ENCODE results near the gene ANKS6. TPM values are rescaled to one million over a fixed set of nuclear protein-coding genes. Genes with fewer than 3 reads are reported as not detected.

The ANKS6 gene
- total and polyA plus RNA-seq, 2 of the 4 experiments (the other 2 are of a cell fraction) = 9.0 to 23.6 TPM

DNA sequence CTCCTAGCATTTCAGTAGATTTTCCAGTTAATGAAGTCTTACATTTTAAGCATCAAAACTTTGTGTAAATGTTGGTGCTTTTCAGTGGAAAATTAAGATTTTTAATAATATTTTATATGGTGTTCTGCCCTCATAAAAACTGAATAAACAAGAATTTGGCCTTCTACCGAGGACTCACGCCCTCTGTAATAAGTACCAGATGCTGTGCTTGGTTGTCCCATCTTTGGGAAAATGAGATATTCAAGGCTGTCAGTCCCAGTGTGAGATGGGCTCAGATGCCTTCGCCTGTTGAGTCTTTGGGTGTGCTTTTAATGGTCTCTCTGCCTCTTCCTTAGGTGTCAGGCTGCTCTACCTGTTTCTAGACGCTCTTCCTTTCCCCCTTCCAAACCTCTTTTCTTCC, 39.9 kb upstream of the ANKS6 start:
- intact Hi-C loops (cut with micrococcal nuclease) (no loop called here), dilution Hi-C loops (cut with HindIII; ENCODE audit: low sequenced_read_pairs, unreplicated experiment) (loop anchor here (25.0 kb wide), 1 partner anchor 301 kb away; no protein-coding TSS in a partner anchor), in situ Hi-C loops (cut with MboI; ENCODE audit: low sequenced_read_pairs) (no loop called here)
- Histone ChIP-seq H3K9me3 (ENCODE audit: control insufficient read depth, insufficient read depth, low read length) (no peaks in the 10 kb centered on the region), H3K23ac (ENCODE audit: low read depth, low read length) (no peak overlapping the region), H3K4me2 (ENCODE audit: low read depth, low read length) (no peak overlapping the region), H3K27me3 (ENCODE audit: control insufficient read depth, insufficient read depth, low read length) (no peaks in the 10 kb centered on the region), H3K36me3 (ENCODE audit: control insufficient read depth, insufficient read depth, low read length) (no peaks in the 10 kb centered on the region), H2BK5ac (ENCODE audit: low read depth, low read length, poor library complexity, severe bottlenecking) (no peak overlapping the region), H2AK9ac (replicated peaks; ENCODE audit: low read depth, low read length, poor library complexity) (no peak overlapping the region), H3K18ac (ENCODE audit: low read depth, low read length) (no peak overlapping the region), H4K8ac (ENCODE audit: low read depth in 2 of 2, low read length in 2 of 2) (no peak overlapping the region), H3K56ac (ENCODE audit: extremely low read depth, insufficient read depth, low read length) (no peak overlapping the region), H3K4ac (ENCODE audit: low read depth, low read length) (no peak overlapping the region), H3K9ac (ENCODE audit: low read depth, low read length) (no peak overlapping the region), H4K91ac (ENCODE audit: insufficient read depth, low read depth, low read length) (no peak overlapping the region), H3K14ac (replicated peaks; ENCODE audit: low read depth, low read length) (no peak overlapping the region), H2AFZ (replicated peaks; ENCODE audit: low read length, poor library complexity) (no peak overlapping the region), H2BK15ac (ENCODE audit: low read depth, low read length) (no peak overlapping the region), H3K4me3 (ENCODE audit: insufficient read depth, low read depth, low read length) (no peak overlapping the region), H3K79me1 (ENCODE audit: low read depth in 1 of 2, low read length in 2 of 2) (no peaks in the 10 kb centered on the region), H2BK120ac (ENCODE audit: low read depth, low read length) (no peak overlapping the region), H4K5ac (ENCODE audit: low read depth, low read length) (no peak overlapping the region), H2AK5ac (ENCODE audit: low read depth, low read length) (no peak overlapping the region), H3K9me1 (ENCODE audit: insufficient read depth, low read length) (0 out of 2 replicates have a peak, but pooled peaks cover 3% of the 10 kb centered on the region), H2BK20ac (ENCODE audit: low read depth, low read length) (no peak overlapping the region), H3K27ac (ENCODE audit: insufficient read depth, low read length) (no peak overlapping the region), H3K4me1 (ENCODE audit: control insufficient read depth, insufficient read depth, low read length) (no peaks in the 10 kb centered on the region), H4K20me1 (ENCODE audit: insufficient read depth, low read length) (no peaks in the 10 kb centered on the region)
- BruUV-seq (replicated peaks) = no TSS peak
- WGBS, 2 experiments (ENCODE audit: extremely low coverage in 2 of 2, insufficient read length in 1 of 2) = no CpG with 5 or more reads among the region's 4 CpGs
- POLR2A ChIA-PET (ENCODE audit: unreplicated experiment) = no interaction called here
- no peak for DNase-seq
- CTCF ChIA-PET = interaction anchor here (0.7 kb wide), 1 partner anchor 13 kb away, joined by 4 read pairs; no protein-coding TSS in a partner anchor
- ATAC-seq (ENCODE audit: low read depth) = no peak
- TF ChIP-seq BHLHE40 (IDR thresholded peaks at IDR 0.05; ENCODE audit: low read depth, low read length) (no peak), CHD1 (IDR thresholded peaks at IDR 0.05; ENCODE audit: low read depth, low read length) (no peak), POLR2A (IDR thresholded peaks at IDR 0.05; ENCODE audit: low read depth, low read length) (no peak), FOS (IDR thresholded peaks at IDR 0.05; ENCODE audit: low read depth, low read length) (no peak), MAFK (IDR thresholded peaks at IDR 0.05; ENCODE audit: low read depth, low read length) (no peak), RCOR1 (IDR thresholded peaks at IDR 0.05; ENCODE audit: insufficient replicate concordance, low read length) (no peak), CEBPB (IDR thresholded peaks at IDR 0.05; ENCODE audit: low read depth, low read length) (no peak), MXI1 (IDR thresholded peaks at IDR 0.05; ENCODE audit: borderline replicate concordance, low read depth, low read length) (no peak), MAZ (IDR thresholded peaks at IDR 0.05; ENCODE audit: borderline replicate concordance, low read depth, low read length) (no peak), NFE2L2 (IDR thresholded peaks at IDR 0.05; ENCODE audit: low read depth, low read length) (no peak), SMC3 (IDR thresholded peaks at IDR 0.05; ENCODE audit: low read depth, low read length) (no peak), RAD21 (IDR thresholded peaks at IDR 0.05; ENCODE audit: low read length) (no peak)
- TF ChIP-seq, protein P1, sequence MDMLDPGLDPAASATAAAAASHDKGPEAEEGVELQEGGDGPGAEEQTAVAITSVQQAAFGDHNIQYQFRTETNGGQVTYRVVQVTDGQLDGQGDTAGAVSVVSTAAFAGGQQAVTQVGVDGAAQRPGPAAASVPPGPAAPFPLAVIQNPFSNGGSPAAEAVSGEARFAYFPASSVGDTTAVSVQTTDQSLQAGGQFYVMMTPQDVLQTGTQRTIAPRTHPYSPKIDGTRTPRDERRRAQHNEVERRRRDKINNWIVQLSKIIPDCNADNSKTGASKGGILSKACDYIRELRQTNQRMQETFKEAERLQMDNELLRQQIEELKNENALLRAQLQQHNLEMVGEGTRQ (IDR thresholded peaks at IDR 0.05; ENCODE audit: low read depth, low read length) = no peak
- TF ChIP-seq, protein P2, sequence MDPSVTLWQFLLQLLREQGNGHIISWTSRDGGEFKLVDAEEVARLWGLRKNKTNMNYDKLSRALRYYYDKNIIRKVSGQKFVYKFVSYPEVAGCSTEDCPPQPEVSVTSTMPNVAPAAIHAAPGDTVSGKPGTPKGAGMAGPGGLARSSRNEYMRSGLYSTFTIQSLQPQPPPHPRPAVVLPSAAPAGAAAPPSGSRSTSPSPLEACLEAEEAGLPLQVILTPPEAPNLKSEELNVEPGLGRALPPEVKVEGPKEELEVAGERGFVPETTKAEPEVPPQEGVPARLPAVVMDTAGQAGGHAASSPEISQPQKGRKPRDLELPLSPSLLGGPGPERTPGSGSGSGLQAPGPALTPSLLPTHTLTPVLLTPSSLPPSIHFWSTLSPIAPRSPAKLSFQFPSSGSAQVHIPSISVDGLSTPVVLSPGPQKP (IDR thresholded peaks at IDR 0.05; ENCODE audit: borderline replicate concordance, low read depth, low read length) = no peak

Data from IMR-90 (cell line).